ENCODE results near the gene CCDC198.

The CCDC198 gene

GRCh38 chr14:57470909-57471308 lies 22.7 kb downstream of the CCDC198 start:
- TF ChIP-seq CTCF (IDR thresholded peaks at IDR 0.05; ENCODE audit: low read depth, low read length), result no peak
- no peak overlapping the region for H3K4me3 ChIP-seq (ENCODE audit: low read depth, low read length)

- no peak overlapping the region for H3K4me3 ChIP-seq (ENCODE audit: low read depth, low read length)
- no peak for TF ChIP-seq CTCF (IDR thresholded peaks at IDR 0.05; ENCODE audit: low read depth, low read length)
These were observed 29.5 kb downstream of the CCDC198 start for GRCh38 chr14:57464008-57464730.

- no peak for TF ChIP-seq CTCF (IDR thresholded peaks at IDR 0.05; ENCODE audit: low read depth, low read length)
- H3K4me3 ChIP-seq (ENCODE audit: low read depth, low read length), result no peak overlapping the region
These were observed 31.1 kb downstream of the CCDC198 start for GRCh38 chr14:57462551-57462950.

- H3K4me3 ChIP-seq (ENCODE audit: low read depth, low read length), result no peak overlapping the region
- no peak for TF ChIP-seq CTCF (IDR thresholded peaks at IDR 0.05; ENCODE audit: low read depth, low read length)
These were observed 31.8 kb downstream of the CCDC198 start for GRCh38 chr14:57461777-57462320.

GRCh38 chr14:57435923-57436322 lies 57.7 kb downstream of the CCDC198 start:
- H3K4me3 ChIP-seq (ENCODE audit: low read depth, low read length), result no peak overlapping the region
- TF ChIP-seq CTCF (IDR thresholded peaks at IDR 0.05; ENCODE audit: low read depth, low read length), result no peak

- TF ChIP-seq CTCF (IDR thresholded peaks at IDR 0.05; ENCODE audit: low read depth, low read length), result no peak
These were observed 72.7 kb downstream of the CCDC198 start for GRCh38 chr14:57420986-57421385.

GRCh38 chr14:57420033-57420432 lies 73.6 kb downstream of the CCDC198 start:
- no peak for TF ChIP-seq CTCF (IDR thresholded peaks at IDR 0.05; ENCODE audit: low read depth, low read length)

More at GRCh38 chr14:57420986-57421385, 72.7 kb downstream of the CCDC198 start:
- no peak overlapping the region for H3K4me3 ChIP-seq (ENCODE audit: low read depth, low read length)

More at GRCh38 chr14:57420033-57420432, 73.6 kb downstream of the CCDC198 start:
- H3K4me3 ChIP-seq (ENCODE audit: low read depth, low read length), result no peak overlapping the region

Measured in WI38 (cell line).